Hepatocyte (in vitro differentiated cells): ENCODE results near the gene MEN1.

Source experiments
- CTCF ChIP-seq: fragments of 200-600 bp; sonication (generic); IDR thresholded peaks from 2 replicates; pipeline ENCODE4 v1.5.1; 2016; ENCODE audit warnings: antibody characterized with exemption, mild to moderate bottlenecking; ENCODE audit not compliant: poor library complexity
- EZH2phosphoT487 ChIP-seq: fragments of 200-600 bp; sonication (generic); IDR thresholded peaks from one replicate; pipeline ENCODE4 v1.6.1; 2018; ENCODE audit warnings: antibody characterized with exemption, mild to moderate bottlenecking, low read depth, moderate library complexity; ENCODE audit not compliant: unreplicated experiment, severe bottlenecking

- TF ChIP-seq CTCF (no peak), EZH2phosphoT487 (no peak)
These were observed 44.3 kb downstream of the MEN1 start for GRCh38 chr11:64765851-64766665.
